Cardiac muscle cell (in vitro differentiated cells and primary cell): ENCODE measurements around the gene SMAD6. TPM values are rescaled to one million over a fixed set of nuclear protein-coding genes. Genes with fewer than 3 reads are reported as not detected.
A peak's percentile ranks its signal among the peaks of the same experiment; 100 is the strongest.

ENCODE experiments used
- DNase-seq, 2 donors: peaks; one replicate each; pipeline versions ENCODE4 v3.0.0 to v3.0.0-alpha.2; 2010 to 2017; ENCODE audit warnings: low read depth in 1 of 2, low spot score in 1 of 2
- H3K27ac ChIP-seq: fragments of 200-600 bp; sonication (generic); 2 replicates; pipeline ENCODE4 v1.5.1; 2016
- H3K27me3 ChIP-seq: fragments of 200-600 bp; sonication (generic); 2 replicates; pipeline ENCODE4 v1.6.0; 2016; ENCODE audit warnings: control low read depth
- H3K36me3 ChIP-seq: fragments of 200-600 bp; sonication (generic); 2 replicates; pipeline ENCODE4 v1.5.1; 2016; ENCODE audit warnings: control low read depth
- H3K4me1 ChIP-seq: fragments of 200-600 bp; sonication (generic); 2 replicates; pipeline ENCODE4 v1.8.1; 2017; ENCODE audit warnings: low read depth, mild to moderate bottlenecking, mixed run types
- H3K4me3 ChIP-seq: fragments of 200-600 bp; sonication (generic); 2 replicates; pipeline ENCODE4 v1.5.1; 2016; ENCODE audit warnings: mild to moderate bottlenecking
- H3K9me3 ChIP-seq: fragments of 200-600 bp; sonication (generic); 2 replicates; pipeline ENCODE4 v1.5.1; 2017; ENCODE audit warnings: low read depth, mild to moderate bottlenecking, control low read depth
- CTCF ChIP-seq: IDR thresholded peaks from 2 replicates; pipeline ENCODE4 v1.5.1; 2012; ENCODE audit warnings: low read depth, mild to moderate bottlenecking, low read length
- polyA plus RNA-seq: library from polyadenylated mRNA; unstranded; fragments of >200 nt; fragmentation: Nextera tagmentation; extraction: Ambion mirVana; gene quantifications from 2 replicates; pipeline ENCODE4 v1.2.1, GENCODE V29; 2016
- total RNA-seq: library from RNA; depleted of rRNA; stranded (reverse); fragments of >200 nt; gene quantifications from 2 replicates; pipeline ENCODE4 v1.2.3, GENCODE V29; 2016

SMAD6 gene
- total and polyA plus RNA-seq, 2 experiments from 2014 or later = 106 to 274 TPM

GRCh38 chr15:66771351-66771650 is 69.3 kb downstream of the SMAD6 start:
- Histone ChIP-seq H3K9me3 (no peaks in the 10 kb centered on the region), H3K4me1 (peaks cover 75% of the 10 kb centered on the region), H3K4me3 (no peak overlapping the region), H3K36me3 (peaks cover 7% of the 10 kb centered on the region), H3K27me3 (no peaks in the 10 kb centered on the region), H3K27ac (peak overlapping the region; percentile 89)
- TF ChIP-seq CTCF = no peak
- DNase-seq = no peak

GRCh38 chr15:66772604-66773128 is 70.6 kb downstream of the SMAD6 start:
- H3K4me1 ChIP-seq = peaks cover 77% of the 10 kb centered on the region
- no peak for TF ChIP-seq CTCF
- peaks cover 7% of the 10 kb centered on the region for H3K36me3 ChIP-seq
- H3K9me3 ChIP-seq = no peaks in the 10 kb centered on the region
- peak overlapping the region; percentile 89 for H3K27ac ChIP-seq
- H3K4me3 ChIP-seq = no peak overlapping the region
- H3K27me3 ChIP-seq = no peaks in the 10 kb centered on the region
- DNase-seq = no peak

GRCh38 chr15:66773129-66773873 is 71.3 kb downstream of the SMAD6 start:
- H3K4me1 ChIP-seq = peaks cover 82% of the 10 kb centered on the region
- H3K4me3 ChIP-seq = no peak overlapping the region
- TF ChIP-seq CTCF = no peak
- H3K27ac ChIP-seq = peak overlapping the region; percentile 89
- H3K36me3 ChIP-seq = peaks cover 7% of the 10 kb centered on the region
- peak; percentile 51 to 77 for DNase-seq
- H3K27me3 ChIP-seq = no peaks in the 10 kb centered on the region
- no peaks in the 10 kb centered on the region for H3K9me3 ChIP-seq

- Histone ChIP-seq H3K4me1 (peaks cover 86% of the 10 kb centered on the region), H3K27me3 (no peaks in the 10 kb centered on the region), H3K27ac (peak overlapping the region; percentile 89), H3K36me3 (peaks cover 7% of the 10 kb centered on the region), H3K9me3 (no peaks in the 10 kb centered on the region), H3K4me3 (no peak overlapping the region)
- TF ChIP-seq CTCF = peak; percentile 85
- peak; percentile 69 to 81 for DNase-seq
Observed at GRCh38 chr15:66774001-66774814, 72.2 kb downstream of the SMAD6 start.

- peaks cover 83% of the 10 kb centered on the region for H3K4me1 ChIP-seq
- H3K36me3 ChIP-seq = peaks cover 7% of the 10 kb centered on the region
Observed at GRCh38 chr15:66775127-66776105, 73.4 kb downstream of the SMAD6 start.

More at GRCh38 chr15:66775127-66776105, 73.4 kb downstream of the SMAD6 start:
- no peak for TF ChIP-seq CTCF
- H3K4me3 ChIP-seq = no peak overlapping the region
- H3K9me3 ChIP-seq = no peaks in the 10 kb centered on the region
- H3K27me3 ChIP-seq = no peaks in the 10 kb centered on the region
- DNase-seq = peak in 1 of 2 donors; percentile 70
- H3K27ac ChIP-seq = peak overlapping the region; percentile 89
